22Rv1 (cell line): Measurements from ENCODE around the gene ZNF565.
"Not testable (repeated sequence)": the region's sequence is repeated elsewhere in the genome, so short reads cannot be mapped to it uniquely, and the experiment has no call there.

Experiments
- ZFX ChIP-seq: fragments of 450-650 bp; IDR thresholded peaks from 2 replicates; pipeline ENCODE4 v1.6.1; 2017; ENCODE audit warnings: antibody characterized with exemption, borderline replicate concordance
- TF ChIP-seq, protein P1 (sequence below): fragments of 450-650 bp; IDR thresholded peaks from 2 replicates; pipeline ENCODE4 v1.5.1; 2017; ENCODE audit warnings: mild to moderate bottlenecking

DNA sequence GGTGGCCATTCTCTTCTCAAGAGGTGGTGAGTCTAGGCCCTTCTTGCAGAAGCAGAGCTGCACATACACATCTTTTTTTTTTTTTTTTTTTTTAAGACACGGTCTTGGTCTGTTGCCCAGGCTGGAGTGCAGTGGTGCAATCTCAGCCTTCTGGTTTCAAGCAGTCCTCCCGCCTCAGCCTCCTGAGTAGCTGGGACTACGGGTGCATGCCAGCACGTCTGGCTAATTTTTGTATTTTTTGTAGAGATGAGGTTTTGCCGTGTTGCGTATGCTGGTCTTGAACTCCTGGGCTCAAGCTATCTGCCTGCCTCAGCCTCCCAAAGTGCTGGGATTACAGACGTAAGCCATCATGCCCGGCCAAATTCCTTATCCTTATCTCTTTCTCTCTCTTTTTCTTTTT, 40.6 kb downstream of the ZNF565 start:
- TF ChIP-seq, protein P1, sequence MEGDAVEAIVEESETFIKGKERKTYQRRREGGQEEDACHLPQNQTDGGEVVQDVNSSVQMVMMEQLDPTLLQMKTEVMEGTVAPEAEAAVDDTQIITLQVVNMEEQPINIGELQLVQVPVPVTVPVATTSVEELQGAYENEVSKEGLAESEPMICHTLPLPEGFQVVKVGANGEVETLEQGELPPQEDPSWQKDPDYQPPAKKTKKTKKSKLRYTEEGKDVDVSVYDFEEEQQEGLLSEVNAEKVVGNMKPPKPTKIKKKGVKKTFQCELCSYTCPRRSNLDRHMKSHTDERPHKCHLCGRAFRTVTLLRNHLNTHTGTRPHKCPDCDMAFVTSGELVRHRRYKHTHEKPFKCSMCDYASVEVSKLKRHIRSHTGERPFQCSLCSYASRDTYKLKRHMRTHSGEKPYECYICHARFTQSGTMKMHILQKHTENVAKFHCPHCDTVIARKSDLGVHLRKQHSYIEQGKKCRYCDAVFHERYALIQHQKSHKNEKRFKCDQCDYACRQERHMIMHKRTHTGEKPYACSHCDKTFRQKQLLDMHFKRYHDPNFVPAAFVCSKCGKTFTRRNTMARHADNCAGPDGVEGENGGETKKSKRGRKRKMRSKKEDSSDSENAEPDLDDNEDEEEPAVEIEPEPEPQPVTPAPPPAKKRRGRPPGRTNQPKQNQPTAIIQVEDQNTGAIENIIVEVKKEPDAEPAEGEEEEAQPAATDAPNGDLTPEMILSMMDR, result not testable (repeated sequence)
- TF ChIP-seq ZFX, result not testable (repeated sequence)
